NCI-H1417 treated with DMSO at 0.1 percent for 48 hours (cell line): ENCODE measurements around the gene TIMM44.
"Not testable (repeated sequence)": the region's sequence is repeated elsewhere in the genome, so short reads cannot be mapped to it uniquely, and the experiment has no call there.

ENCODE experiments used
- DNase-seq: peaks from one replicate; lab custom pipeline; 2025; lab: John Stamatoyannopoulos, UW

Gene TIMM44

GRCh38 chr19:7925171-7925851 is 18.2 kb downstream of the TIMM44 start:
- peak; percentile 34 for DNase-seq

DNA sequence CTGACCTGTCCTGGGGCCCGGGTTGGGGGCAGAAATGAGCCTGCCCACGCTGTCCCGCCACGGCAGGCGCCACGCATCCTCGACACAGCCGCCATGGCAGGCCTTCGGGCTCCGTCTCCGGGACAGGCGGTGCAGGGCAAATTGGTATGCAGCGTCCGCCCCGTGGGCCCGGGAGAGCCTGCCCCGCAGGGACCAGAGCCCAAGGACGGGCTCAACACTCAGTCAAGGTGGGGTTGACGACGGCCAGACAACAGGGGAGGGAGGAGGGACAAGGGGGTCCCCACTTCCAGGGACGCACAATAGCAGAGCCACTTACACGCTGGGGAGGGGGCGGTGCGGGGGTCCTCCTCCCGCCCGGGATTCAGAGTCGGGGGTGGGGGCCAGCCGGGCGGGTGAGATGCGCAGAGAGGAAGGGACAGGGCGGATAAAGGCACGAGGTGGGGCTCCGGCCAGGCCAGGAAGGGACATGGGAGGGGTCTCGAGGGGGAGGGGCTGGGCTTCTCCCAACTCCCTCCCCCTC is 18.8 kb downstream of the TIMM44 start:
- DNase-seq = no peak

DNA sequence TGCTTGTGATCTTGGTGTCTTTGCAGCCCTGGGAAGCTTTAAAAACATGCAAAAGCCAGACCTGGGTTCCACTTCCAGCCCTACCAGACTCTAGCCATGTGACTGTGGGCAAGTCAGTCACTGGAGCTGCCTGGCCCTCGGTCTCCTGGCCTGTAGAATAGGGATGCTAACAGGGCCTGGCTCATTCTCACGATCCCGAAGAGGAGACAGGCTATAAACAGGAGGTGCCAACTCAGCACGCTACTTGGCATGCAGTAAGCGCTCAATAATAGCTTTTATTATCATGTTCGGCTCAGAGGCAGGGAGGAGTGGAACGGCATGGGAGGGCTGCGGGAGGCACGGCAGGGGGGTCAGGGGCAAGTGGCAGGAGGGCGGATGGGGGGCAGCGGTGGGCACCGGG is 19.2 kb downstream of the TIMM44 start:
- DNase-seq = no peak

DNA sequence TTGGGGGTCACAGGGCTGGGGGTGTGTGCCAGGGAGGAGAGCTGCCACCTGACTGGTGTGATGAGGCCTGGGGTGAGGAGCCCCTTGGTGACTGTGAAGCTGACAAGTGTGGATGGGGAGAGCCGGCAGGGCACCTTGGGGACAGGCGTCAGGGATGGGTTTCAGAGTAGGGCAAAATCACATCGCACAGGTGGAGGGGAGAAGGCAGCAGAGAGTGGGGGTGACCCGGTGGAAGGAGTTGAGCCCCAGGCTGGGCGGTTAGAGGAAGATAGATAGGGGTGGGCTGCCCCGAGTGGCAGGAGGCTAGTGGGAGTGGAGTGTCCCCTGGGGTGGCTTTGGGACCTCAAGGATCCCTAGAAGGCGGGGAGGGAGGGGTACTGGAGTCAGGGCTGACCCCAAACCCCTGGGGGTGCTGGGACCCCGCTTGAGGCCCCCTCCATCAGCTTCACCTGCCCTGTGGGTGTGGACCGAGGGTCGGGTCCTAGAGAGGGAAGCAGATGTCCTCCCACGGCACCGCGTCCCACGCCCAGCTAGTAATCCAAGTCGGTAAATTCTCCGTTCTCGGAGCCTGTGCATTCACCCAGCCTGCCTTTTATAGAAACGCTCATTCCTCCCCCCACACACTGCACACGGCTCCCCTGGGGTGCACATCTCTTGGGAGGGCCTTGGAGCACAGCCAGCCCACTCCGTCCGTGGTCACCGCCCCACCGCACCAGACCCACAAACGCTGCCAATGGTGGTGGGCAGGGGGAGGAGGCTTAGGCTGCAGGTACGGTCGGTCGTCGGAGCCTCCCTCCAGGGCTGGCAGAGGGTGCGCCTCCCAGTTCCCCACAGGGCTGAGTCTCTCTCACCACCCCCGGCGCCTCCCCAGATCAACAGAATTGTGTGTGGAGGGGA is 19.9 kb downstream of the TIMM44 start:
- DNase-seq = no peak

- DNase-seq = no peak
Observed at GRCh38 chr19:7922836-7923195, 20.6 kb downstream of the TIMM44 start.

GRCh38 chr19:7921967-7922835 is 21.3 kb downstream of the TIMM44 start:
- no peak for DNase-seq

DNA sequence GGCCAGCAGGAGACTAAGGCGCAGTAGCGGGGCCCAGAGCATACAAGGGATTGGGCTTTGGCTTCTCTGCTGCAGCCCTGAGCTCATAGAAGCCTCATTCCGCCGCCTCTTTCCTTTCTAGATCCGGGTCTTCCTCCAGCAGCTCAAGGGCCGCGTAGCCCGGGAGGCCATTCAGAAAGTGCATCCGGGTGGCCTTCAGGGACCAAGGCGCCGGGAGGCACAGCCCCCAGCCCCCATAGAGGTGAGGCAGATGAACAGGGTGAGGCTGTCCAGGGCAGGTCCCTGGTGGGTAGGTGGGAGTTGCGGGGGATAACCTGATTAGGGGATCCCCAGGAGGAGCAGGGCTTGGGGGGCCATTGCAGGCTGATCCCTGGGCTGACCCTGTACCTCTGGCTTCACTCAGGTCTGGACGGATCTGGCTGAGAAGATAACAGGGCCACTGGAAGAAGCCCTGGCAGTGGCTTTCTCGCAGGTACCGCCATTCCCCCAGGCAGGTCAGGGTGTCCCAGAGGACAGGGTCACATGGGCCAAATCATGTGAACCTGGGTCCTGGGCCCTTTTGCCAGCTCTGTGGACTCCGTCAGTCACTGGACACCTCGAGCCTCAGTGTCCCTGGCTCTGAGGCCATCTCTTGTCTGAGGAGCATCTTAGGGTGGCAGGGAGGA is 22.0 kb downstream of the TIMM44 start:
- no peak for DNase-seq

- DNase-seq = peak; percentile 89
Observed at GRCh38 chr19:7920519-7921301, 22.8 kb downstream of the TIMM44 start.

- peak; percentile 75 for DNase-seq
Observed at GRCh38 chr19:7919610-7920518, 23.6 kb downstream of the TIMM44 start, which contains the start of gene SNAPC2. Gene SNAPC2, plus strand, starts transcription at chr19:7920338. Its CDS starts 29 bp downstream, at chr19:7920367.

DNA sequence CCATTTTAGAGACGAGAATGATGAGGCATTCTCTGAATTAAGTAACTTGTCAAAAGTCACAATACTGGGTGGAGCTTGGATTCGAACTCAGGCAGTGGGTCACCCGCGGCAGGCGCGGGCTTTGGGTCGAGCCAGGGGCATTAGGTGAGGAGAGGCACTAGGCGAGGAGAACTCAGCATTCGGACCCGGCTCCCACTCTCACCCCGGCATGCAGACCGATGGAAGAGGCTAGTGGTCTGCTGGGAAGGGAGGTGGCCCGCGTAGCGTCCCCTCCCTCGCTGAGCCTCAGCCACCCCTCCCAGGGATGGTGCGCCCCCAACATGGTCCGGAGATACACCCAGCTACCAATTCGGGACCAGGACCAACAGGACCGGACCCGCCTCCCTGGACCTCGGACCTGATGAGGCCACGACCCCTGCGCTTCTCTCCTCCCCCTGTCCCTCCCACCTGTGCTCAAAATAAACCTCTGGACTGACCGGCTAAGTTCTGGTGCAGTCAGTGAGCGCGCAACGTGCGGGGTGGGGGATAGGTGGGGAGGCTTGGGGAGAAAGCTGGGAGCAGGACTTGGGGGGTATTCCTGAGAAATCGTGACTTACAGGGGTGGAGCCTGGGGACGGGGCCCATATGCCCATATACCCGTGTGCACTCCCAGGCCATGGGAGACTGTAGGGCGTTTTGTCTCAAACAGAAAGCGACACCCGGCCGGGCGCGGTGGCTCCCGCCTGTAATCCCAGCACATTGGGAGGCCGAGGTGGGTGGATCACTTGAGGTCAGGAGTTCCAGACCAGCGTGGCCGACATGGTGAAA is 24.6 kb downstream of the TIMM44 start:
- no peak for DNase-seq

DNA sequence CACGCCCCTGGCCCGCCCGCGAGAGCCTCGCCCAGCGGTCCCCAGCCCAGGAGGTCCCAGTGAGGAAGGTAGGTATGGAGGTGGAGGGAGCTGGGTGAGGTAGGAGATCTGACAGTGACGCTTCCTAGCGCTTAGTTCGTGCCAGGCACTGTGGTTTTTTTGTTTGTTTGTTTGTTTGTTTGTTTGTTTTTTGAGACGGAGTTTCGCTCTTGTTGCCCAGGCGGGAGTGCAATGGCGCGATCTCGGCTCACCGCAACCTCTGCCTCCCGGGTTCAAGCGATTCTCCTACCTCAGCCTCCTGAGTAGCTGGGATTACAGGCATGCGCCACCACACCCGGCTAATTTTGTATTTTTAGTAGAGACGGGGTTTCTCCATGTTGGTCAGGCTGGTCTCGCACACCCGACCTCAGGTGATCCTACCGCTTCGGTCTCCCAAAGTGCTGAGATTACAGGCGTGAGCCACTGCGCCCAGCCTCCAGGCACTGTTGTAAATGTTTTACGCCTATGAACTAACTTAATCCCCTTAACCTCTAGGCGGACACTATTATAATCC is 25.3 kb downstream of the TIMM44 start:
- DNase-seq = not testable (repeated sequence)

DNA sequence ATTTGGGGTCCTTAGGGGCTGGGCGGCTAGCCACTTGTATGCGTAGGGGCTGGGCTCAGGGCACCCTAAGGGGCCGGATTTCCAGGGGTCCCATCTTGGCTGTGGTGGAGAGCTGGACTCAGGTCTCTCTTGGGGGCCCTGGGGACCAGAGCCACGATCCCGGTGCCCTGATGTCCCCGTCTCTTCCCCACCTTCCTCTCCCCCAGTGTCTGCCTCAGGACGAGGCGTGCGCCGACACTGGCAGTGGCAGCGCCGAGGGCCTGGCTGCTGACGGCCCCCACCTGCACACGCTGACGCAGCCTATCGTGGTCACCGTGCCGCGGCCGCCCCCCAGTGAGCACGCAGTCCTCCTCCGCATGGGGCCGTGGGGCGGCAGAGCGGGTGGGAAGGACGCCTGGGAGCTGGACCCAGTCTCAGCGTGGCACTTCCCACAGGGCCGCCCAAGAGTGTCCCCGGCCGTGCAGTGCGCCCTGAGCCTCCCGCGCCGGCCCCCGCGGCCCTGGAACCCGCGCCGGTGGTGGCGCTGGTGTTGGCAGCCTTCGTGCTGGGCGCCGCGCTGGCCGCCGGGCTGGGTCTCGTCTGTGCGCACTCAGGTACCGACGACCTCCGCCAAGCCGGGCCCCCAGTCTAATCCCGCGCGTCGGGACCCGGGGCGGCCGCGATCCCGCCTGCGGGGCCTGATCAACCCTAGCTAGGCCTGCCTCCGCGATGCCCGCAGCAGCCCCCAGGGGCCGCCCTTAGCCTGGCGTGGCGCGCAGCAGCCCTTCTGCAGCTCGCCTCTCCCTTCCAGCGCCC is 26.0 kb downstream of the TIMM44 start:
- no peak for DNase-seq

DNA sequence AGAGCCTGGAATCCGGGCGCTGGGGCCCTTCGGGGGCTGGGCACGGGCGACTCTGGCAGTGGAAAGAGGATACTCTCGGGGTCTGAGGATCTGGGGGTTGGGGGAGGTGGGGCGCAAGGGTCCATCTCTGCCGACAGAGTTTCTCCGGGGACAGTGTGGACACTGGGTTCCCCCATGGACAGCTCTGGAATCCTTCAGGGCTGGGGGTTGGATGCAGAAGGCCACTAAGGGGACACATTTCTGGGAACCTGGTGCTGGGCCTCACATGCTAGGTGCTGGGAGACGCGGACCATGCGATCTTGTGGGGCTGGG is 26.6 kb downstream of the TIMM44 start:
- DNase-seq = no peak

DNA sequence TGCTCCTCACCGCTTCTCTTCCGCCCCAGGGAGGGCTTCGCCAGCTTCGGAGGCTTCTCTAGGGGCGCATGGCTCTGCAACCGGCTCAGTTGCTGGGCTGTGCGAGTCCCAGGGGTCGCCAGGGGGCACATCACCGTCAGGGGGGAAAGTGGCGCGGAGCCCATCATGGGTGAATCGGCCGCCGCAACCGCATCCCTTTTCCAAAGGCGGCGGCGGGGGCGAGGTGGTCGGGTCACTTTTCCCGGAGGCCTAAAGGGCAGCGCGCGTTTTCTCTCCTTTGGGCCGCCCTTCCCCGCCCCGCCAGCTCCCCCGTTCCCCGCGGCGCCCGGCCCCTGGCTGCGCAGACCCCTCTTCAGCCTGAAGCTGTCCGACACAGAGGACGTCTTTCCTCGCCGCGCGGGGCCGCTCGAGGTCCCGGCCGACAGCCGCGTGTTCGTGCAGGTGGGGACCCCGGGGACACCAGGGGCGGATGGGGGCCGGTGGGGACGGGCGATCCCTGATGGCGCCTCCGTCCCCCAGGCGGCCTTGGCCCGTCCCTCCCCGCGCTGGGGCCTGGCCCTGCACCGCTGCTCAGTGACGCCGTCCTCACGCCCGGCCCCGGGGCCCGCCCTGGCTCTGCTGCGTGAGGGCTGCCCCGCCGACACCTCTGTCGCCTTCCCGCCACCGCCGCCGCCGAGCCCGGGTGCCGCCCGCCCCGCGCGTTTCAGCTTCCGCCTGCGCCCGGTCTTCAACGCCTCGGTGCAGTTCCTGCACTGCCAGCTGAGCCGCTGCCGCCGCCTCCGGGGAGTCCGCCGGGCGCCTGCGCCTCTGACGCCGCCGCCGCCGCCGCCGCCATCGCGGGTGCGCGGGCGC is 27.1 kb downstream of the TIMM44 start:
- DNase-seq = no peak

DNA sequence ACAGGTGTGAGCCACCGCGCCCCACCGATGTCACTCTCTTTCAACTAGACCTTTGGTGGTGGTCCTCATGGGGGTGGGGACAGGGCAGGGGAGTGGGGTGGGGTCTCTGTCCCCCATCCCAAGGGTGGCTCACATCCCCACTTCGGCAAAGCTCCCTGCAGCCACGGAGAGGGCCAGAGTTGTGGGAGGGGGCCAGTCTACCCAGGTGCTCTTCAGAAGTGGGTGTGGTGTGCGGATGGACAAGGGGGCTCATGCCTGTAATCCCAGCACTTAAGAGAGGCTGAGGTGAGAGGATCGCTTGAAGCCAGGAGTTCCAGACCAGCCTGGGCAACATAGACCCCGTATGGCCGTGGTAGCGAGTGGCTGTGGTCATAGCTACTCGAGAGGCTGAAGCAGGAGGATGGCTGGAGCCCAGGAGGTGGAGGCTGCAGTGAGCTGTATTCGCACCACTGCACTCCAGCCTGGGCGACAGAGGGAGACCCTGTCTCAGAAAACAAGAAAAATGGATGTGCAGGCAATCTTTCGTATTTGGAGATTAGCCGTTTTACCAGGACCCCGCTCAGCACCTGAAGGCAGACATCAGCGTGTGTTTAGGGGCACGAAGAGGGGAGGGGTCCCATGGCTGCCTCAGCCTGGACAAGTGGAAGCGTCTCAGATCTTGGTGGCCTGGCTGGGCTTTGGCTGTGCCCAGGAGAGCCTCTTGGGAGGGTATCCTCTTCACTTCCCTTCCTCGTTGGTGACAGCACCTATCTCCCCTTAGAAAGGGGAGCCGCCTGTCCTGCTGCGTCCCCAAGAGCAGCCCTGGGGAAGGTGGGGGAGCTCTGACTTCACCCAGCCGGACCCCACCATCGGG is 28.0 kb downstream of the TIMM44 start:
- DNase-seq = no peak

DNA sequence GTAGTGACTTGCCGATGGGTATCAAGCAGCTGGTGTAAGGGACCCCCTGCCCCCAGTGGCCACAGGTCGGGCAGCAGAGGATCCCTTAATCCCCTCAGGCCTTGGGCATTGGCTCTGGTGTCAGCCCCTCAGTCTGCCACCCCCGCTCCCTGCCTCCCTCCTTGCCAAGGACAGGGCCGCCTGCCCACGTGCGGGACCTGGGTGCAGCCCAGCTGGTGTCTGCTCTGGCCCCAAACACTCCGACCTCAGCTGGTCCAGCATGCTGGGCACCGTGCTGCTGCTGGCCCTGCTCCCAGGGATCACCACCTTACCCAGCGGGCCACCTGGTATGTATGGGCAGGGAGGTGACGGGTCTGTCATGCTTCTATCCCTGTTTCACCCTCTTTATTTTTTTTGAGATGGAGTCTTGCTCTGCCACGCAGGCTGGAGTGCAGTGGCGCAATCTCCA is 28.8 kb downstream of the TIMM44 start, which contains the start of gene TGFBR3L:
TGFBR3L (plus strand) TSS at position 233 of the 448 bp plus-strand sequence.
- DNase-seq = no peak
